ENCODE data around the gene ASIC4.

DNA sequence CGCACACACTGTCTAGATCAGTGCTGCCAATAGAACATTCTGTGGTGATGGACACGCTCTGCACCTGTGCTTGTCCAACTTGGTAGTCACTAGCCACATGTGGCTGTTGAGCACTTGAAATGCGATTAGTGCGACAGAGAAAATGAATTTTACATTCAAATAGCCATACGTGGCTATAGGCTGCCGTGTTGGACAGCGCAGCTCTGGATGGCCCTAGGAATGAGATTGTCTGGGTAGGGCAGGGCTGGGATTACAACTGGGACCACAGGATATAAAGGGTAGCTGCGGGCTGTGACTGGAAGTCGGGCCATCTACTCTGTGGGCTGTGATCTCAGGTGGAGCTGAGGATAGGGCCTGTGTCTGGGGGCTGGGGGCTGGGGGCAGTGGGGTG is 5.2 kb downstream of the ASIC4 start:
- TF ChIP-seq, protein P1, sequence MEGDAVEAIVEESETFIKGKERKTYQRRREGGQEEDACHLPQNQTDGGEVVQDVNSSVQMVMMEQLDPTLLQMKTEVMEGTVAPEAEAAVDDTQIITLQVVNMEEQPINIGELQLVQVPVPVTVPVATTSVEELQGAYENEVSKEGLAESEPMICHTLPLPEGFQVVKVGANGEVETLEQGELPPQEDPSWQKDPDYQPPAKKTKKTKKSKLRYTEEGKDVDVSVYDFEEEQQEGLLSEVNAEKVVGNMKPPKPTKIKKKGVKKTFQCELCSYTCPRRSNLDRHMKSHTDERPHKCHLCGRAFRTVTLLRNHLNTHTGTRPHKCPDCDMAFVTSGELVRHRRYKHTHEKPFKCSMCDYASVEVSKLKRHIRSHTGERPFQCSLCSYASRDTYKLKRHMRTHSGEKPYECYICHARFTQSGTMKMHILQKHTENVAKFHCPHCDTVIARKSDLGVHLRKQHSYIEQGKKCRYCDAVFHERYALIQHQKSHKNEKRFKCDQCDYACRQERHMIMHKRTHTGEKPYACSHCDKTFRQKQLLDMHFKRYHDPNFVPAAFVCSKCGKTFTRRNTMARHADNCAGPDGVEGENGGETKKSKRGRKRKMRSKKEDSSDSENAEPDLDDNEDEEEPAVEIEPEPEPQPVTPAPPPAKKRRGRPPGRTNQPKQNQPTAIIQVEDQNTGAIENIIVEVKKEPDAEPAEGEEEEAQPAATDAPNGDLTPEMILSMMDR (conservative IDR thresholded peaks at IDR 0.05; ENCODE audit: low read depth in 2 of 2), result no peak
- no peak for TF ChIP-seq CREB1 (CRISPR knock-in tag; IDR thresholded peaks at IDR 0.05; ENCODE audit: low read depth)
